Upper lobe of left lung (tissue), 6 donors: Measurements from ENCODE around the gene ASIC2. TPM values are rescaled to one million over a fixed set of nuclear protein-coding genes. Genes with fewer than 3 reads are reported as not detected.

Experiments
- ATAC-seq, 2 donors: fragments of 200-7000 bp; cut with Tn5 transposase; one replicate each; pipeline ENCODE4 v1.9.1; 2022; ENCODE audit warnings: mild to moderate bottlenecking in 2 of 2, moderate library complexity in 2 of 2; ENCODE audit not compliant: low FRiP score in 2 of 2
- DNase-seq, 2 donors: peaks; one replicate each; pipeline ENCODE4 v3.0.0-alpha.2; 2019 to 2020
- H3K27ac ChIP-seq, 4 donors: fragments of 200-600 bp; sonication (generic); one replicate each; pipeline ENCODE4 v1.5.1; 2016 to 2019
- H3K27me3 ChIP-seq, 4 donors: fragments of 200-600 bp; sonication (generic); one replicate each; pipeline ENCODE4 v1.5.1; 2017 to 2019
- H3K36me3 ChIP-seq, 4 donors: fragments of 200-600 bp; sonication (generic); one replicate each; pipeline ENCODE4 v1.5.1; 2016 to 2019
- H3K4me1 ChIP-seq, 4 donors: fragments of 200-600 bp; sonication (generic); one replicate each; pipeline ENCODE4 v1.5.1; 2018 to 2019
- H3K4me3 ChIP-seq, 4 donors: fragments of 200-600 bp; sonication (generic); one replicate each; pipeline ENCODE4 v1.5.1; 2017 to 2019; ENCODE audit warnings: mild to moderate bottlenecking in 2 of 4, moderate library complexity in 1 of 4
- H3K9me3 ChIP-seq, 4 donors: fragments of 200-600 bp; sonication (generic); one replicate each; pipeline ENCODE4 v1.5.1; 2018 to 2019
- EP300 ChIP-seq, 4 donors: sonication (generic); formaldehyde crosslinking; IDR thresholded peaks; one replicate each; pipeline ENCODE4 v1.5.1; 2017; ENCODE audit warnings: antibody characterized with exemption in 4 of 4, control low read depth in 2 of 4
- POLR2A ChIP-seq, 4 donors: fragments of 450-650 bp; IDR thresholded peaks; one replicate each; pipeline ENCODE4 v1.5.1; 2016 to 2017; ENCODE audit warnings: antibody characterized with exemption in 4 of 4, mild to moderate bottlenecking in 2 of 4
- POLR2AphosphoS5 ChIP-seq, 2 donors: sonication (generic); formaldehyde crosslinking; IDR thresholded peaks; one replicate each; pipeline ENCODE4 v1.5.1; 2017; ENCODE audit warnings: antibody characterized with exemption in 2 of 2
- WGBS, 2 donors: methylation state at CpG; one replicate each; pipeline ENCODE4 v1.1.5; 2017 to 2018; 5-methylcytosine and 5-hydroxymethylcytosine counted together
- total RNA-seq, 6 donors: library from RNA; depleted of rRNA in 4 of 6; stranded (reverse); fragments of >200 nt in 4 of 6; gene quantifications; one replicate each; pipeline versions ENCODE4 v1.1.0 to v1.2.1, GENCODE V29; 2016 to 2021
- TF ChIP-seq, protein P1 (sequence below), 6 experiments: fragments of 450-650 bp in 4 of 6; fragments of 200-600 bp in 2 of 6; sonication (generic) in 2 of 6; IDR thresholded peaks; one replicate each; pipeline ENCODE4 v1.5.1; 2016 to 2019; ENCODE audit warnings: antibody characterized with exemption in 6 of 6
- donor health status: DM: no; HTN: no; CAD: no; lungs with moderate emphysema.
- donor health status: DM: no; HTN: yes; CAD: no; lungs with severe emphysema.

Gene ASIC2
- total RNA-seq, 6 donors from 2014 or later, result 0.17 TPM; not detected in 5

DNA sequence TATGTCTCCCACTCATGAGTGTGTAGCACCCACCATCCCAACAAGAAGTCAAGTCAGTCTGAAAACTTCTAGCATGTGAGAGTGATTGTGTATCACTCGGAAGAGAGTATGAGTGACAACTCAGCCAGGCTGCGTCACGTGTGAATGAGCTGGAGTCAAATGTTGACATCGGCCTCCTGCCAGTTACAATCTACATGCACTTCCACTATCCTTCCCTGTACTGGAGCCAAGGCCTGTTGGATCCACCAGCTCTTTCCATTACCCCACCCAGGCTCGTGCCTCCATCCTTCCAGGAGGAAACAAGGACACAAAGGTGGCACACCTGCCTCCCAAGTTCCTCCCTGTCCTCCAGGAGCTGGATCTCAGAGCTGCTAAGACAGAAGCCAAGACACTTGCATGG, 64.5 kb downstream of the ASIC2 start:
- no peak for DNase-seq
- H3K27me3 ChIP-seq, result no peaks in the 10 kb centered on the region
- H3K4me3 ChIP-seq, result no peak overlapping the region
- H3K27ac ChIP-seq, result no peak overlapping the region
- no peaks in the 10 kb centered on the region for H3K36me3 ChIP-seq
- no peak for ATAC-seq
- no peak for TF ChIP-seq EP300 (IDR thresholded peaks at IDR 0.05)
- no peak for TF ChIP-seq POLR2A (IDR thresholded peaks at IDR 0.05)
- 71 to 89% methylated on average over 5 of the region's 5 CpGs for WGBS, 2 donors
- H3K4me1 ChIP-seq, result no peaks in the 10 kb centered on the region
- no peaks in the 10 kb centered on the region for H3K9me3 ChIP-seq

DNA sequence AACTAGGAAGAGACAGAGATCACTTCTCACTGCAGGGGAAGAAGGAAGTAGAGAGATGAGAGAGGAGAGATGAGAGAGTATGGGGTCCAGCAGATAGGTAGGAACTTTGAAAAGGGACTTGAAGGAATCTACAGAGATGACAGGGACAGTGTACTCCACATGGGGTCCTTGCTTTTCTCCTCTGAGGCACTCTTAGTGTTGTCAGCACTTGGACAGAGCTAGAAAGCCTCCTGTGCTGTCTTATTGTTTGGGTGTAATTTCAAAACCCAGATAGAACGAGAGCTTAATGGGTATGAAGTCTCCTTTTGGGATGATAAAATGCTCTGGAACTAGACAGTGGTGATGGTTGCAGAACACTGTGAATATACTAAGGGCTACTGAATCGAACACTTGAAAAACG, 65.2 kb downstream of the ASIC2 start:
- Histone ChIP-seq H3K36me3 (no peaks in the 10 kb centered on the region), H3K27me3 (no peaks in the 10 kb centered on the region), H3K9me3 (no peaks in the 10 kb centered on the region), H3K4me3 (no peak overlapping the region), H3K27ac (no peak overlapping the region), H3K4me1 (no peaks in the 10 kb centered on the region)
- DNase-seq (no peak), ATAC-seq (no peak)
- TF ChIP-seq, protein P1, sequence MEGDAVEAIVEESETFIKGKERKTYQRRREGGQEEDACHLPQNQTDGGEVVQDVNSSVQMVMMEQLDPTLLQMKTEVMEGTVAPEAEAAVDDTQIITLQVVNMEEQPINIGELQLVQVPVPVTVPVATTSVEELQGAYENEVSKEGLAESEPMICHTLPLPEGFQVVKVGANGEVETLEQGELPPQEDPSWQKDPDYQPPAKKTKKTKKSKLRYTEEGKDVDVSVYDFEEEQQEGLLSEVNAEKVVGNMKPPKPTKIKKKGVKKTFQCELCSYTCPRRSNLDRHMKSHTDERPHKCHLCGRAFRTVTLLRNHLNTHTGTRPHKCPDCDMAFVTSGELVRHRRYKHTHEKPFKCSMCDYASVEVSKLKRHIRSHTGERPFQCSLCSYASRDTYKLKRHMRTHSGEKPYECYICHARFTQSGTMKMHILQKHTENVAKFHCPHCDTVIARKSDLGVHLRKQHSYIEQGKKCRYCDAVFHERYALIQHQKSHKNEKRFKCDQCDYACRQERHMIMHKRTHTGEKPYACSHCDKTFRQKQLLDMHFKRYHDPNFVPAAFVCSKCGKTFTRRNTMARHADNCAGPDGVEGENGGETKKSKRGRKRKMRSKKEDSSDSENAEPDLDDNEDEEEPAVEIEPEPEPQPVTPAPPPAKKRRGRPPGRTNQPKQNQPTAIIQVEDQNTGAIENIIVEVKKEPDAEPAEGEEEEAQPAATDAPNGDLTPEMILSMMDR (IDR thresholded peaks at IDR 0.05), result no peak
- TF ChIP-seq POLR2AphosphoS5 (IDR thresholded peaks at IDR 0.05) (no peak), POLR2A (IDR thresholded peaks at IDR 0.05) (no peak), EP300 (IDR thresholded peaks at IDR 0.05) (no peak)
- WGBS, 2 donors, result 78 to 79% methylated on average over 3 of the region's 3 CpGs

DNA sequence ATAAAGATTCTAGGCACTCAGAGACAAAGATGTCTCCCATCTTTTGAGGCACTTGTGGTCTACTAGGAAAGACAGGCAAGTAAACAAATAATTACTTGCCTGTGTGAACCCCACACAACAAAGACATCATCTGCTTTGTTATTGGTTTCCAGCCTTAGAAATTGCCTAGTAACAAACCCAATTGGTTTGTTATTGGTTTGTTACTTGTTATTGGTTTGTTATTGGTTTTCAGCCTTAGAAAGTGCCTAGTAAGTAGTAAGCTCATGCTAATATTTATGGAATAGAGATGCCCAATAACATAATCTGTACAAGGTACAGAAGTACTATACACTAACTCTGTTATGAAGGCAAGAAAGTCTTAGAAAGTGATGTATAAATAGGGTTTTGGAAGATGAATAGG, 67.1 kb downstream of the ASIC2 start:
- DNase-seq (no peak), ATAC-seq (no peak)
- H3K36me3 ChIP-seq, result no peaks in the 10 kb centered on the region
- no peak overlapping the region for H3K27ac ChIP-seq
- H3K4me3 ChIP-seq, result no peak overlapping the region
- no peaks in the 10 kb centered on the region for H3K4me1 ChIP-seq
- H3K9me3 ChIP-seq, result no peaks in the 10 kb centered on the region
- H3K27me3 ChIP-seq, result no peaks in the 10 kb centered on the region
- TF ChIP-seq EP300 (IDR thresholded peaks at IDR 0.05) (no peak), POLR2AphosphoS5 (IDR thresholded peaks at IDR 0.05) (no peak), POLR2A (IDR thresholded peaks at IDR 0.05) (no peak)
- TF ChIP-seq, protein P1 (IDR thresholded peaks at IDR 0.05), result no peak

DNA sequence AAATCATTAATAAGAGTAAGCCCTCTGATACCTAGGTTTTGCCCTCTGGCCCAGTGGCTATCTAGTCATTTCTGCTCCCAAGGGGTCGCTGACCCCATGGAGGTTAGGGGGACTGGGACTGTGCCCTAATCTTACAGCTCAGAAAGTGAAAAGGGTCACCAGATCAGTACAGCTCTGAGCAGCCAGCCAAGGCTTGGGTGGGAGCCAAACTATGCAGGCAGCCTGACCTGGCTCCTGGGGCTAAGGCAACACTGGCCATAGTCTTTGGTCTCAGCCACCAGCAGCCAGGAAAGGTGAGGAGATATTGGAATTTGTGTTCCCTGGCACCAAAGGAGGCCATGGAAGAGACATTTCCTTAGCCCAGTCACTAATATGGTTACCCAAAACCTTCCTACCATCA, 67.6 kb downstream of the ASIC2 start:
- DNase-seq, result no peak
- no peaks in the 10 kb centered on the region for H3K4me1 ChIP-seq
- no peak for TF ChIP-seq EP300 (IDR thresholded peaks at IDR 0.05)
- TF ChIP-seq POLR2AphosphoS5 (IDR thresholded peaks at IDR 0.05), result no peak
- TF ChIP-seq POLR2A (IDR thresholded peaks at IDR 0.05), result no peak
- TF ChIP-seq, protein P1 (IDR thresholded peaks at IDR 0.05), result no peak
- H3K9me3 ChIP-seq, result no peaks in the 10 kb centered on the region
- no peaks in the 10 kb centered on the region for H3K27me3 ChIP-seq
- no peaks in the 10 kb centered on the region for H3K36me3 ChIP-seq
- H3K27ac ChIP-seq, result no peak overlapping the region
- 45 to 76% methylated on average over 1 of the region's 1 CpG for WGBS, 2 donors
- H3K4me3 ChIP-seq, result no peak overlapping the region
- ATAC-seq, result no peak

DNA sequence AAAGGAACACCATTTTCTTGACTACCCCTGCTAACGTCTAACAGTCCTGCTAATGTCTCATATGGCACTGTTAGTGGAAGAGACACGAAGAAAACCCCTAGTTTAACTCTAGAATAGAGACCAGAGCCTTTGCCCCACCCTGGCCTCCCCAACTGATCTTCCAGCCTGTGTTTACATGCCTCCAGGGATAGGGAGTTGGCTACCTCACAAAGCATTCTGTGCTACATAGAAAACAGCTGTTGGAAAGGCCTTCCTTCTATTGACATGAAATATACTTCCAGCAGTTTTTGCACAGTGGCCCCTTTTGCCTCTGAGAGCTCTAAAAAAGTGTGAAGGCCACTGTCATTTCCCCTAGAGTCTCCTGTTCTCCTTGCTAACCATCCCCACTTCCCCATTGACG, 73.1 kb downstream of the ASIC2 start:
- ATAC-seq, result no peak
- H3K9me3 ChIP-seq, result no peaks in the 10 kb centered on the region
- TF ChIP-seq POLR2AphosphoS5 (IDR thresholded peaks at IDR 0.05) (no peak), POLR2A (IDR thresholded peaks at IDR 0.05) (no peak), EP300 (IDR thresholded peaks at IDR 0.05) (no peak)
- TF ChIP-seq, protein P1 (IDR thresholded peaks at IDR 0.05), result no peak
- DNase-seq, result no peak
- 69 to 73% methylated on average over 3 of the region's 3 CpGs for WGBS, 2 donors
- H3K36me3 ChIP-seq, result no peaks in the 10 kb centered on the region
- no peaks in the 10 kb centered on the region for H3K4me1 ChIP-seq
- no peak overlapping the region for H3K4me3 ChIP-seq
- no peaks in the 10 kb centered on the region for H3K27me3 ChIP-seq
- H3K27ac ChIP-seq, result no peak overlapping the region
